Smooth muscle cell (in vitro differentiated cells): Measurements from ENCODE around the gene PMIS2. TPM values are rescaled to one million over a fixed set of nuclear protein-coding genes. Genes with fewer than 3 reads are reported as not detected.

Experiments
- DNase-seq: peaks from one replicate; lab custom pipeline; 2025; ENCODE audit not compliant: unreplicated experiment; lab: John Stamatoyannopoulos, UW
- H2AFZ ChIP-seq: fragments of 200-600 bp; sonication (generic); 2 replicates; pipeline ENCODE4 v1.6.0; 2016; ENCODE audit warnings: antibody characterized with exemption, low read depth, mild to moderate bottlenecking
- H3F3A ChIP-seq: fragments of 200-600 bp; sonication (generic); 2 replicates; pipeline ENCODE4 v1.6.0; 2017; ENCODE audit warnings: antibody characterized with exemption, low read depth
- H3K27ac ChIP-seq: fragments of 200-600 bp; sonication (generic); 2 replicates; pipeline ENCODE4 v1.5.1; 2016; ENCODE audit warnings: low read depth, mild to moderate bottlenecking
- H3K27me3 ChIP-seq: fragments of 200-600 bp; sonication (generic); 2 replicates; pipeline ENCODE4 v1.6.1; 2016; ENCODE audit warnings: low read depth, mild to moderate bottlenecking
- H3K36me3 ChIP-seq: fragments of 200-600 bp; sonication (generic); 2 replicates; pipeline ENCODE4 v1.5.1; 2016; ENCODE audit warnings: low read depth
- H3K4me1 ChIP-seq: fragments of 200-600 bp; sonication (generic); 2 replicates; pipeline ENCODE4 v1.5.1; 2016; ENCODE audit warnings: low read depth
- H3K4me2 ChIP-seq: fragments of 200-600 bp; sonication (generic); 2 replicates; pipeline ENCODE4 v1.6.0; 2016; ENCODE audit warnings: mild to moderate bottlenecking
- H3K4me3 ChIP-seq: fragments of 200-600 bp; sonication (generic); 2 replicates; pipeline ENCODE4 v1.5.1; 2016; ENCODE audit warnings: mild to moderate bottlenecking
- H3K79me2 ChIP-seq: fragments of 200-600 bp; sonication (generic); 2 replicates; pipeline ENCODE4 v1.6.0; 2016; ENCODE audit warnings: low read depth, mild to moderate bottlenecking
- H3K9ac ChIP-seq: fragments of 200-600 bp; sonication (generic); 2 replicates; pipeline ENCODE4 v1.6.0; 2016; ENCODE audit warnings: low read depth
- H3K9me3 ChIP-seq: fragments of 200-600 bp; sonication (generic); replicated peaks from 2 replicates; pipeline ENCODE4 v1.5.1; 2016; ENCODE audit warnings: low read depth
- H4K20me1 ChIP-seq: fragments of 200-600 bp; sonication (generic); 2 replicates; pipeline ENCODE4 v1.6.0; 2016; ENCODE audit warnings: low read depth
- CTCF ChIP-seq: fragments of 200-600 bp; sonication (generic); IDR thresholded peaks from 2 replicates; pipeline ENCODE4 v1.5.1; 2017; ENCODE audit warnings: borderline replicate concordance, mild to moderate bottlenecking, antibody characterized with exemption; ENCODE audit not compliant: insufficient read depth, poor library complexity, severe bottlenecking
- WGBS: methylation state at CpG from one replicate; pipeline ENCODE4 v1.1.7; 2016; ENCODE audit warnings: low lambda C conversion rate; 5-methylcytosine and 5-hydroxymethylcytosine counted together
- polyA plus RNA-seq: library from polyadenylated mRNA; unstranded; fragments of >200 nt; fragmentation: Nextera tagmentation; extraction: Ambion mirVana; gene quantifications from 2 replicates; pipeline ENCODE4 v1.2.1, GENCODE V29; 2016
- total RNA-seq: library from RNA; depleted of rRNA; stranded (reverse); fragments of >200 nt; gene quantifications from 2 replicates; pipeline ENCODE4 v1.2.3, GENCODE V29; 2014

The PMIS2 gene
- total and polyA plus RNA-seq, 2 experiments from 2014 or later = not detected

GRCh38 chr19:35628264-35628564 lies 42.2 kb downstream of the PMIS2 start:
- peak overlapping the region; percentile 78 for H3K9ac ChIP-seq
- H3K27ac ChIP-seq = peak overlapping the region; percentile 86
- WGBS = 37% methylated on average over 9 of the region's 9 CpGs
- H3K27me3 ChIP-seq = no peaks in the 10 kb centered on the region
- H3K4me2 ChIP-seq = peak overlapping the region; percentile 89
- H4K20me1 ChIP-seq = no peaks in the 10 kb centered on the region
- peaks cover 19% of the 10 kb centered on the region for H3K79me2 ChIP-seq
- DNase-seq = no peak
- peak overlapping the region; percentile 94 for H3K4me3 ChIP-seq
- H3K36me3 ChIP-seq = no peaks in the 10 kb centered on the region
- TF ChIP-seq CTCF = no peak
- H3K9me3 ChIP-seq = no peaks in the 10 kb centered on the region
- H3K4me1 ChIP-seq = peaks cover 13% of the 10 kb centered on the region
- peak overlapping the region; percentile 82 for H2AFZ ChIP-seq
- no peaks in the 10 kb centered on the region for H3F3A ChIP-seq

- H3K36me3 ChIP-seq = no peaks in the 10 kb centered on the region
- H2AFZ ChIP-seq = peak within 1 kb of the TSS; percentile 89
- H3K4me2 ChIP-seq = peak within 1 kb of the TSS; percentile 100
- peak within 1 kb of the TSS; percentile 97 for H3K9ac ChIP-seq
- no peaks in the 10 kb centered on the region for H4K20me1 ChIP-seq
- peaks cover 13% of the 10 kb centered on the region for H3K4me1 ChIP-seq
- DNase-seq = peak; percentile 92
- peak within 1 kb of the TSS; percentile 94 for H3K4me3 ChIP-seq
- peaks cover 19% of the 10 kb centered on the region for H3K79me2 ChIP-seq
- peak within 1 kb of the TSS; percentile 86 for H3K27ac ChIP-seq
- WGBS = under 1% methylated on average over 55 of the region's 56 CpGs
- H3K9me3 ChIP-seq = no peaks in the 10 kb centered on the region
- no peak for TF ChIP-seq CTCF
- no peaks in the 10 kb centered on the region for H3K27me3 ChIP-seq
- H3F3A ChIP-seq = no peaks in the 10 kb centered on the region
Measured at GRCh38 chr19:35628565-35629331, 42.8 kb downstream of the PMIS2 start, which contains the start of gene RBM42. RBM42 (plus strand) TSS chr19:35629036; CDS start chr19:35629154, 118 bp downstream.

GRCh38 chr19:35629332-35629633 lies 43.3 kb downstream of the PMIS2 start:
- Histone ChIP-seq H3K36me3 (no peaks in the 10 kb centered on the region), H3K9me3 (no peaks in the 10 kb centered on the region), H3K27me3 (no peaks in the 10 kb centered on the region), H2AFZ (peak overlapping the region; percentile 89), H3K27ac (peak overlapping the region; percentile 75), H3K4me1 (peaks cover 13% of the 10 kb centered on the region), H3K4me3 (peak overlapping the region; percentile 94), H3K9ac (peak overlapping the region; percentile 97), H4K20me1 (no peaks in the 10 kb centered on the region), H3K4me2 (peak overlapping the region; percentile 100), H3K79me2 (peaks cover 19% of the 10 kb centered on the region), H3F3A (no peaks in the 10 kb centered on the region)
- TF ChIP-seq CTCF = no peak
- 16% methylated on average over 10 of the region's 15 CpGs for WGBS
- no peak for DNase-seq
